Stimulated activated CD4-positive, alpha-beta T cell treated with anti-CD3 and anti-CD28 coated beads, Interleukin-12 subunit alpha, Interleukin-12 subunit beta, amount 100 ng/mL, for 48 hours (primary cell): ENCODE results near the gene STAB2.
"Not testable (repeated sequence)": the region's sequence is repeated elsewhere in the genome, so short reads cannot be mapped to it uniquely, and the experiment has no call there.

Experiments
- DNase-seq, 3 donors: peaks; one replicate each; pipeline ENCODE4 v3.0.0-alpha.2; 2020; ENCODE audit warnings: low read depth in 2 of 3, low spot score in 1 of 3

The STAB2 gene

GRCh38 chr12:103801709-103802585 is 214.9 kb downstream of the STAB2 start:
- DNase-seq, result no peak

- no peak for DNase-seq
Measured at GRCh38 chr12:103802586-103802886, 215.5 kb downstream of the STAB2 start.

GRCh38 chr12:103803847-103804246 is 216.8 kb downstream of the STAB2 start:
- DNase-seq, result no peak

- DNase-seq, result no peak
Measured at GRCh38 chr12:103805655-103806360, 218.7 kb downstream of the STAB2 start.

GRCh38 chr12:103806803-103807202 is 219.7 kb downstream of the STAB2 start:
- no peak for DNase-seq

GRCh38 chr12:103807561-103808238 is 220.6 kb downstream of the STAB2 start:
- no peak for DNase-seq

GRCh38 chr12:103808239-103808880 is 221.3 kb downstream of the STAB2 start:
- DNase-seq, result no peak

- DNase-seq, result no peak
Measured at GRCh38 chr12:103809154-103809553, 222.1 kb downstream of the STAB2 start.

GRCh38 chr12:103809639-103810038 is 222.6 kb downstream of the STAB2 start:
- DNase-seq, result not testable (repeated sequence)

- no peak for DNase-seq
Measured at GRCh38 chr12:103810111-103810510, 223.0 kb downstream of the STAB2 start.

- DNase-seq, result no peak
Measured at GRCh38 chr12:103811791-103812190, 224.7 kb downstream of the STAB2 start.

GRCh38 chr12:103812789-103813188 is 225.7 kb downstream of the STAB2 start:
- DNase-seq, result no peak

GRCh38 chr12:103813426-103813825 is 226.4 kb downstream of the STAB2 start:
- DNase-seq, result no peak

- no peak for DNase-seq
Measured at GRCh38 chr12:103813949-103814348, 226.9 kb downstream of the STAB2 start.

- no peak for DNase-seq
Measured at GRCh38 chr12:103814436-103814835, 227.4 kb downstream of the STAB2 start.
